H1 (cell line): ENCODE results near the gene MSI2. TPM values are rescaled to one million over a fixed set of nuclear protein-coding genes. Genes with fewer than 3 reads are reported as not detected.

ENCODE experiments used
- ASH2L ChIP-seq: fragments of 200-600, 300-600 bp; sonication (generic); IDR thresholded peaks from one replicate; pipeline ENCODE4 v1.7.1; 2017; ENCODE audit warnings: low read length
- CHD7 ChIP-seq: fragments of 300-600 bp; sonication (generic); IDR thresholded peaks from 2 replicates; pipeline ENCODE4 v1.7.1; 2012; ENCODE audit warnings: low read length, moderate library complexity, mild to moderate bottlenecking, inconsistent platforms; ENCODE audit not compliant: insufficient replicate concordance
- FOSL1 ChIP-seq: IDR thresholded peaks from 2 replicates; pipeline ENCODE4 v1.6.1; 2011; ENCODE audit warnings: mild to moderate bottlenecking, low read depth, low read length, moderate library complexity; ENCODE audit not compliant: insufficient read depth
- KDM5A ChIP-seq: fragments of 200-600 bp; IDR thresholded peaks from 2 replicates; pipeline ENCODE4 v1.7.1; 2012; ENCODE audit warnings: mild to moderate bottlenecking, low read length, inconsistent platforms, mixed read lengths
- NANOG ChIP-seq: IDR thresholded peaks from 2 replicates; pipeline ENCODE4 v1.6.1; 2011; ENCODE audit warnings: low read length, low read depth, mild to moderate bottlenecking, inconsistent platforms; ENCODE audit not compliant: insufficient read depth, poor library complexity, severe bottlenecking
- NRF1 ChIP-seq: IDR thresholded peaks from 2 replicates; pipeline ENCODE4 v1.6.1; 2011; ENCODE audit warnings: mild to moderate bottlenecking, low read depth, low read length, improper control_type of control experiment
- PHF8 ChIP-seq: fragments of 200-600 bp; sonication (generic); conservative IDR thresholded peaks from 2 replicates; pipeline ENCODE4 v1.7.1; 2012; ENCODE audit warnings: low read depth, mild to moderate bottlenecking, inconsistent platforms, low read length, moderate library complexity
- RBBP5 ChIP-seq: IDR thresholded peaks from 2 replicates; pipeline ENCODE4 v1.7.1; 2012; ENCODE audit warnings: low read depth, mild to moderate bottlenecking, inconsistent platforms, low read length, moderate library complexity, borderline replicate concordance
- TAF7 ChIP-seq: optimal IDR thresholded peaks from 2 replicates; pipeline ENCODE3; 2011; ENCODE audit warnings: low read depth, mild to moderate bottlenecking, inconsistent platforms, low read length, moderate library complexity, borderline replicate concordance
- TCF12 ChIP-seq: IDR thresholded peaks from 2 replicates; pipeline ENCODE4 v1.6.1; 2011; ENCODE audit warnings: low read depth, mild to moderate bottlenecking, low read length
- polyA plus RNA-seq, 7 experiments: library from polyadenylated mRNA; depleted of rRNA in 3 of 7; stranded (reverse) in 5 of 7; unstranded in 2 of 7; fragments of >200 nt in 5 of 7; fragments of 200-250 nt in 2 of 7; gene quantifications; 1 replicate in 5 of 7; 2 replicates in 1 of 7; 4 replicates in 1 of 7; pipeline versions ENCODE4 v1.2.1 to v1.2.3, GENCODE V29; 2011 to 2013; ENCODE audit warnings: missing spikeins in 2 of 7, mixed read lengths in 2 of 7
- total RNA-seq: library from RNA; stranded (reverse); fragmentation: NEBNext Ultra II Directional; extraction: Animal tissue kit (Norgen Biotek cat#: 25700); gene quantifications from 2 replicates; pipeline ENCODE4 v1.2.1, GENCODE V29; 2021

The MSI2 gene
- total and polyA plus RNA-seq, 2 of the 8 experiments (the other 6 are each of a cell fraction or from before 2014, with no cell fraction given), result 36.7 to 80.6 TPM

DNA sequence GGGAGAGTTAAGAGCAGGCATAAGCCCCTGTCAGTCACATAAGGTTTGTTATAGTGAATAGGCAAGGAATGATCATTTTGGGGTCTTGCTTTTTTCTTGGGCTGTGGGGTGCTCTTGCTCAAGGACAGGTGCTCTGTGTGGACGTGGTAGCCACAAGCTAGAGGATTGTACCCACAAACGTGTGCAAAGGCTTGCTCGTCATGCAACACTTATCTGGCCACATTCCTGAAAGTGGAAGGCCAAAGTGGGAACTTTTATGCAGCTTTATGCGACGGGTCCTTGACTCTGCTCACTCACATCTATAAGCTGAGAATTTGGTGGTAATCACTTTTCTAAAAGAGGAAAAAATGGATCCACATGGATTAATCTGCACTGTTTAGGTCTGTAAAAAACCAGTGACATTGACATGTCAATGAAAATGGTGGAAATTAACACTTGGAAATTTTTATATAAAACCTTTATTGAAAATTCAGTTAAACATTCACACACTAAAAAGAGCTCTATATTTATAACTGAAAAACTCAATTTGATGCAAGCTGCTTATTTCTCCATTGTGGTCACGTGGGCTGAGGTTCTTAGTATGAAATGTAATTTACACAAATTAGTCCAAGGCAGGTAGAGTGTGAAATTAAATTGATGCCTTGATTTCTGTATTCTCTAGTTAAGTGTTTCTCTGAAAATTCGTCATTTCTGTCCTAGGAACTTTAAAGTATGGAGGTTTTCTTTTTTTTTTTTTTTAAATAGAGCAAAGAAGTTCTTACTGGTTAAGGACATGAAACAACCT is 162.3 kb downstream of the MSI2 start (continued):
- no peak for TF ChIP-seq CHD7
- TF ChIP-seq TCF12, result no peak
- no peak for TF ChIP-seq PHF8
- no peak for TF ChIP-seq NANOG
- TF ChIP-seq ASH2L, result no peak
- TF ChIP-seq RBBP5, result no peak
- TF ChIP-seq FOSL1, result no peak
- no peak for TF ChIP-seq KDM5A
- no peak for TF ChIP-seq TAF7
- TF ChIP-seq NRF1, result no peak
